Mesenchymal stem cell (in vitro differentiated cells and primary cell): ENCODE measurements around the gene BAZ1B. TPM values are rescaled to one million over a fixed set of nuclear protein-coding genes. Genes with fewer than 3 reads are reported as not detected.

Source experiments
- DNase-seq: peaks from one replicate; pipeline ENCODE4 v3.0.0-alpha.2; 2013
- H2AFZ ChIP-seq: one replicate; pipeline ENCODE4 v1.6.1; 2013; ENCODE audit warnings: low read depth, mild to moderate bottlenecking, control low read depth, inconsistent platforms, low read length, moderate library complexity
- H2AK5ac ChIP-seq: 2 replicates; pipeline ENCODE4 v1.6.1; 2013; ENCODE audit warnings: low read length, moderate library complexity, mild to moderate bottlenecking, inconsistent platforms; ENCODE audit not compliant: severe bottlenecking
- H2BK120ac ChIP-seq: one replicate; pipeline ENCODE4 v1.6.1; 2013; ENCODE audit warnings: low read depth, mild to moderate bottlenecking, inconsistent platforms, low read length, moderate library complexity
- H2BK12ac ChIP-seq, 2 experiments: one replicate each; pipeline ENCODE4 v1.6.1; 2013; ENCODE audit warnings: inconsistent platforms in 2 of 2, low read length in 2 of 2, mild to moderate bottlenecking in 2 of 2, moderate library complexity in 2 of 2, control low read depth in 1 of 2
- H2BK15ac ChIP-seq: one replicate; pipeline ENCODE4 v1.6.1; 2013; ENCODE audit warnings: mild to moderate bottlenecking, low read depth, inconsistent platforms; ENCODE audit not compliant: poor library complexity, severe bottlenecking
- H2BK5ac ChIP-seq: 2 replicates; pipeline ENCODE4 v1.6.1; 2013; ENCODE audit warnings: low read depth, mild to moderate bottlenecking, low read length, control low read depth, inconsistent platforms; ENCODE audit not compliant: poor library complexity, severe bottlenecking
- H3K14ac ChIP-seq, 2 experiments: one replicate each; pipeline ENCODE4 v1.6.1; 2013; ENCODE audit warnings: inconsistent platforms in 2 of 2, low read length in 2 of 2, control low read depth in 1 of 2, mild to moderate bottlenecking in 1 of 2, moderate library complexity in 1 of 2
- H3K18ac ChIP-seq, 2 experiments: one replicate each; pipeline ENCODE4 v1.6.1; 2013; ENCODE audit warnings: inconsistent platforms in 2 of 2, low read length in 2 of 2, control low read depth in 1 of 2, low read depth in 1 of 2, mild to moderate bottlenecking in 1 of 2
- H3K23ac ChIP-seq, 2 experiments: one replicate each; pipeline ENCODE4 v1.6.1; 2013; ENCODE audit warnings: inconsistent platforms in 2 of 2, low read length in 2 of 2, mild to moderate bottlenecking in 2 of 2, moderate library complexity in 2 of 2, control low read depth in 1 of 2
- H3K27ac ChIP-seq: 2 replicates; pipeline ENCODE4 v1.5.1; 2013; ENCODE audit warnings: mild to moderate bottlenecking, moderate library complexity, low read length, control low read depth, inconsistent platforms; ENCODE audit not compliant: poor library complexity, severe bottlenecking
- H3K27me3 ChIP-seq, 2 experiments: 2 replicates each; pipeline versions ENCODE4 v1.6.1 to v1.7.0; 2013; ENCODE audit warnings: low read length in 2 of 2, mild to moderate bottlenecking in 2 of 2, moderate library complexity in 2 of 2, control low read depth in 1 of 2, inconsistent platforms in 1 of 2; ENCODE audit not compliant: control insufficient read depth in 1 of 2, insufficient read depth in 1 of 2
- H3K36me3 ChIP-seq, 2 experiments: 2 replicates each; pipeline versions ENCODE4 v1.6.1 to v1.7.0; 2013; ENCODE audit warnings: low read length in 2 of 2, control low read depth in 1 of 2, inconsistent platforms in 1 of 2, low read depth in 1 of 2, mild to moderate bottlenecking in 1 of 2; ENCODE audit not compliant: insufficient read depth in 2 of 2, control insufficient read depth in 1 of 2
- H3K4ac ChIP-seq, 2 experiments: one replicate each; pipeline ENCODE4 v1.6.1; 2013; ENCODE audit warnings: inconsistent platforms in 2 of 2, low read length in 2 of 2, mild to moderate bottlenecking in 2 of 2, moderate library complexity in 2 of 2, control low read depth in 1 of 2, low read depth in 1 of 2
- H3K4me1 ChIP-seq: 2 replicates; pipeline ENCODE4 v1.6.1; 2013; ENCODE audit warnings: low read depth, low read length, control low read depth; ENCODE audit not compliant: control insufficient read depth, insufficient read depth
- H3K4me2 ChIP-seq: 2 replicates; pipeline ENCODE4 v1.6.1; 2013; ENCODE audit warnings: low read length, mild to moderate bottlenecking, inconsistent platforms; ENCODE audit not compliant: poor library complexity, severe bottlenecking
- H3K4me3 ChIP-seq, 2 experiments: 2 replicates each; pipeline versions ENCODE4 v1.5.1 to v1.7.0; 2013; ENCODE audit warnings: low read length in 2 of 2, mild to moderate bottlenecking in 2 of 2, control low read depth in 1 of 2, low read depth in 1 of 2; ENCODE audit not compliant: insufficient read depth in 1 of 2
- H3K79me1 ChIP-seq: replicated peaks from 2 replicates; pipeline ENCODE4 v1.6.1; 2013; ENCODE audit warnings: mild to moderate bottlenecking, control low read depth, low read length, inconsistent platforms; ENCODE audit not compliant: poor library complexity, severe bottlenecking
- H3K9ac ChIP-seq: 2 replicates; pipeline ENCODE4 v1.7.0; 2013; ENCODE audit warnings: mild to moderate bottlenecking, low read length, moderate library complexity
- H3K9me3 ChIP-seq: 2 replicates; pipeline ENCODE4 v1.7.0; 2013; ENCODE audit warnings: mild to moderate bottlenecking, low read length; ENCODE audit not compliant: control insufficient read depth
- H4K8ac ChIP-seq: one replicate; pipeline ENCODE4 v1.6.1; 2013; ENCODE audit warnings: inconsistent platforms, mild to moderate bottlenecking, low read length, moderate library complexity
- H4K91ac ChIP-seq: one replicate; pipeline ENCODE4 v1.6.1; 2013; ENCODE audit warnings: mild to moderate bottlenecking, low read length, inconsistent platforms
- WGBS: methylation state at CpG from one replicate; pipeline ENCODE4 v1.1.7; 2013; ENCODE audit warnings: mixed read lengths; 5-methylcytosine and 5-hydroxymethylcytosine counted together
- polyA plus RNA-seq, 2 experiments: library from polyadenylated mRNA; stranded (reverse); fragments of 200-250 nt; gene quantifications; one replicate each; pipeline ENCODE4 v1.2.3, GENCODE V29; 2013

The BAZ1B gene, protein sequence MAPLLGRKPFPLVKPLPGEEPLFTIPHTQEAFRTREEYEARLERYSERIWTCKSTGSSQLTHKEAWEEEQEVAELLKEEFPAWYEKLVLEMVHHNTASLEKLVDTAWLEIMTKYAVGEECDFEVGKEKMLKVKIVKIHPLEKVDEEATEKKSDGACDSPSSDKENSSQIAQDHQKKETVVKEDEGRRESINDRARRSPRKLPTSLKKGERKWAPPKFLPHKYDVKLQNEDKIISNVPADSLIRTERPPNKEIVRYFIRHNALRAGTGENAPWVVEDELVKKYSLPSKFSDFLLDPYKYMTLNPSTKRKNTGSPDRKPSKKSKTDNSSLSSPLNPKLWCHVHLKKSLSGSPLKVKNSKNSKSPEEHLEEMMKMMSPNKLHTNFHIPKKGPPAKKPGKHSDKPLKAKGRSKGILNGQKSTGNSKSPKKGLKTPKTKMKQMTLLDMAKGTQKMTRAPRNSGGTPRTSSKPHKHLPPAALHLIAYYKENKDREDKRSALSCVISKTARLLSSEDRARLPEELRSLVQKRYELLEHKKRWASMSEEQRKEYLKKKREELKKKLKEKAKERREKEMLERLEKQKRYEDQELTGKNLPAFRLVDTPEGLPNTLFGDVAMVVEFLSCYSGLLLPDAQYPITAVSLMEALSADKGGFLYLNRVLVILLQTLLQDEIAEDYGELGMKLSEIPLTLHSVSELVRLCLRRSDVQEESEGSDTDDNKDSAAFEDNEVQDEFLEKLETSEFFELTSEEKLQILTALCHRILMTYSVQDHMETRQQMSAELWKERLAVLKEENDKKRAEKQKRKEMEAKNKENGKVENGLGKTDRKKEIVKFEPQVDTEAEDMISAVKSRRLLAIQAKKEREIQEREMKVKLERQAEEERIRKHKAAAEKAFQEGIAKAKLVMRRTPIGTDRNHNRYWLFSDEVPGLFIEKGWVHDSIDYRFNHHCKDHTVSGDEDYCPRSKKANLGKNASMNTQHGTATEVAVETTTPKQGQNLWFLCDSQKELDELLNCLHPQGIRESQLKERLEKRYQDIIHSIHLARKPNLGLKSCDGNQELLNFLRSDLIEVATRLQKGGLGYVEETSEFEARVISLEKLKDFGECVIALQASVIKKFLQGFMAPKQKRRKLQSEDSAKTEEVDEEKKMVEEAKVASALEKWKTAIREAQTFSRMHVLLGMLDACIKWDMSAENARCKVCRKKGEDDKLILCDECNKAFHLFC (N-terminal part only)
- 38.8 TPM for polyA plus RNA-seq (2013, experiment 1 of 2)
- polyA plus RNA-seq (2013, experiment 2 of 2) = 37.5 TPM

- H3K4me1 ChIP-seq = peaks cover 8% of the 10 kb centered on the region
- peak within 1 kb of the TSS; percentile 99 to 100 for H3K18ac ChIP-seq
- H3K4me3 ChIP-seq = peak within 1 kb of the TSS; percentile 81 to 99
- H2BK15ac ChIP-seq = peak within 1 kb of the TSS; percentile 99
- peak within 1 kb of the TSS in 1 of 2 experiments; percentile 98 for H3K23ac ChIP-seq
- H3K36me3 ChIP-seq = peaks cover 8 to 13% of the 10 kb centered on the region in 2 experiments
- H3K14ac ChIP-seq = peak within 1 kb of the TSS; percentile 88 to 99
- no peak within 1 kb of the TSS for H2AK5ac ChIP-seq
- H4K8ac ChIP-seq = peak within 1 kb of the TSS; percentile 95
- peak; percentile 98 for DNase-seq
- under 1% methylated on average over 65 of the region's 71 CpGs for WGBS
- H2AFZ ChIP-seq = peak within 1 kb of the TSS; percentile 98
- peak within 1 kb of the TSS; percentile 98 for H4K91ac ChIP-seq
- H3K79me1 ChIP-seq = peaks cover 5% of the 10 kb centered on the region
- peak within 1 kb of the TSS; percentile 78 for H3K4me2 ChIP-seq
- H2BK12ac ChIP-seq = peak within 1 kb of the TSS in 1 of 2 experiments; percentile 86
- peak within 1 kb of the TSS; percentile 89 for H2BK120ac ChIP-seq
- peak within 1 kb of the TSS in 1 of 2 experiments; percentile 99 for H3K4ac ChIP-seq
- no peaks in the 10 kb centered on the region for H3K9me3 ChIP-seq
- H3K27me3 ChIP-seq = no peaks in the 10 kb centered on the region
- H2BK5ac ChIP-seq = peak within 1 kb of the TSS; percentile 92
- H3K9ac ChIP-seq = peak within 1 kb of the TSS; percentile 94
- peak within 1 kb of the TSS; percentile 67 for H3K27ac ChIP-seq
Measured at GRCh38 chr7:73522105-73522872, at the start of gene BAZ1B. TSS of gene BAZ1B (minus strand) at chr7:73522293. CDS start at chr7:73521933, 360 bp downstream.

DNA sequence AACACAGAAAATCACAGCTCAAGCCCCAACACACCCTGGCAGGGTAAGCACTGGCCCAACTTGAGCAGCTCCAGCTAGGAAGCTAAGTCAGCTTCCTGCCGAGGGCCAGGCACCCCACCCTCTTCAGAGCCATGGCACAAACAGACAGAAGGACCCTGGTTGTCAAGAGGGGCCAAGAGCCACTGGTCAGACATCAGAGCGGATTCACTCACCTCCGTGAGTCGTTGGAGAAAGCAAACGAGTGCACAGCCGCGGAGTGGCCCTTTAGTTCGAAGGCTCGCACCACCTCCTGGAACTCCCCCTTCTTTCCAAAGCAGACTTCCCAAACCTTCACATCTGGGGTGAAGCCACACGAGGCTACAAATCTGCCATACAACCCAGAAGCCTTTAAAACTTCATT is 48.9 kb upstream of the BAZ1B start:
- no peaks in the 10 kb centered on the region for H3K27me3 ChIP-seq

GRCh38 chr7:73570521-73570920 is 48.4 kb upstream of the BAZ1B start:
- Histone ChIP-seq H4K91ac (no peak overlapping the region), H3K18ac (no peak overlapping the region), H3K27ac (no peak overlapping the region), H2AFZ (no peak overlapping the region), H3K36me3 (peaks cover 55 to 61% of the 10 kb centered on the region in 2 experiments), H2BK5ac (no peak overlapping the region), H3K4me1 (peaks cover 1% of the 10 kb centered on the region), H2BK120ac (no peak overlapping the region), H3K4me3 (no peak overlapping the region), H3K9ac (no peak overlapping the region), H3K23ac (no peak overlapping the region), H3K4me2 (no peak overlapping the region), H3K9me3 (no peaks in the 10 kb centered on the region), H2BK15ac (no peak overlapping the region), H3K27me3 (no peaks in the 10 kb centered on the region), H2BK12ac (no peak overlapping the region), H3K79me1 (peaks cover 29% of the 10 kb centered on the region), H2AK5ac (no peak overlapping the region), H3K4ac (no peak overlapping the region), H4K8ac (no peak overlapping the region), H3K14ac (no peak overlapping the region)
- DNase-seq = no peak
- 98% methylated on average over 22 of the region's 22 CpGs for WGBS

More for the DNA sequence above, 48.9 kb upstream of the BAZ1B start:
- Histone ChIP-seq H2BK15ac (no peak overlapping the region), H3K4me2 (no peak overlapping the region), H4K91ac (no peak overlapping the region), H3K9ac (no peak overlapping the region), H3K14ac (no peak overlapping the region), H3K36me3 (peaks cover 58 to 66% of the 10 kb centered on the region in 2 experiments), H2BK12ac (no peak overlapping the region), H2BK5ac (no peak overlapping the region), H3K9me3 (no peaks in the 10 kb centered on the region), H2AFZ (no peak overlapping the region), H3K4me1 (peaks cover 4% of the 10 kb centered on the region), H3K27ac (no peak overlapping the region), H2BK120ac (no peak overlapping the region), H4K8ac (no peak overlapping the region), H3K4me3 (no peak overlapping the region), H3K18ac (no peak overlapping the region), H3K23ac (no peak overlapping the region), H2AK5ac (no peak overlapping the region), H3K4ac (no peak overlapping the region), H3K79me1 (peaks cover 32% of the 10 kb centered on the region)
- no peak for DNase-seq
- WGBS = over 99% methylated on average over 10 of the region's 10 CpGs
